PC-3 (cell line): ENCODE measurements around the gene AUTS2. TPM values are rescaled to one million over a fixed set of nuclear protein-coding genes. Genes with fewer than 3 reads are reported as not detected.

Experiments used
- ATAC-seq: fragments of 200-7000 bp; cut with Tn5 transposase; 2 replicates; pipeline ENCODE4 v1.9.1; 2020; ENCODE audit warnings: mild to moderate bottlenecking, moderate library complexity
- BruUV-seq: library from RNA; stranded (reverse); fragments of 400-500 nt; replicated peaks from 2 replicates; lab custom pipeline; 2021; lab: Mats Ljungman, UMichigan
- CTCF ChIA-PET: fragments of 300-600 bp; sonication (Branson Sonifier 250); formaldehyde crosslinking; loops from one replicate; lab custom pipeline; 2022; ENCODE audit warnings: antibody characterized with exemption; lab: Charles Lee
- POLR2A ChIA-PET: fragments of 300-600 bp; sonication (Branson Sonifier 250); formaldehyde crosslinking; loops from one replicate; lab custom pipeline; 2022; ENCODE audit warnings: antibody characterized with exemption; ENCODE audit not compliant: unreplicated experiment; lab: Charles Lee
- DNase-seq: peaks from one replicate; pipeline ENCODE4 v3.0.0-alpha.2; 2015
- H2AFZ ChIP-seq: fragments of 300-600 bp; sonication (generic); 2 replicates; pipeline ENCODE4 v1.6.0; 2016; ENCODE audit warnings: antibody characterized with exemption, low read length
- H3F3A ChIP-seq: fragments of 300-600 bp; sonication (generic); one replicate; pipeline ENCODE4 v1.6.0; 2017; ENCODE audit warnings: antibody characterized with exemption, low read length, control low read depth, mild to moderate bottlenecking; ENCODE audit not compliant: unreplicated experiment
- H3K27ac ChIP-seq: fragments of 300-600 bp; sonication (generic); 2 replicates; pipeline ENCODE4 v1.5.1; 2016; ENCODE audit warnings: mild to moderate bottlenecking, low read length
- H3K27me3 ChIP-seq: fragments of 300-600 bp; sonication (generic); 2 replicates; pipeline ENCODE4 v1.6.1; 2016; ENCODE audit warnings: low read length, mixed read lengths
- H3K36me3 ChIP-seq: fragments of 300-600 bp; sonication (generic); 2 replicates; pipeline ENCODE4 v1.6.1; 2016; ENCODE audit warnings: low read depth, mixed run types, low read length, mixed read lengths
- H3K4me1 ChIP-seq: fragments of 300-600 bp; sonication (generic); 2 replicates; pipeline ENCODE4 v1.5.1; 2016; ENCODE audit warnings: low read length; ENCODE audit not compliant: insufficient read depth
- H3K4me2 ChIP-seq: fragments of 300-600 bp; sonication (generic); 2 replicates; pipeline ENCODE4 v1.6.0; 2016; ENCODE audit warnings: low read length
- H3K4me3 ChIP-seq: fragments of 300-600 bp; sonication (generic); 2 replicates; pipeline ENCODE4 v1.5.1; 2016; ENCODE audit warnings: mild to moderate bottlenecking, low read length, mixed read lengths
- H3K79me2 ChIP-seq: fragments of 300-600 bp; sonication (generic); 2 replicates; pipeline ENCODE4 v1.6.1; 2017; ENCODE audit warnings: low read length, mixed read lengths
- H3K9ac ChIP-seq: fragments of 300-600 bp; sonication (generic); 2 replicates; pipeline ENCODE4 v1.6.0; 2016; ENCODE audit warnings: mild to moderate bottlenecking, low read length
- H3K9me2 ChIP-seq: fragments of 300-600 bp; sonication (generic); replicated peaks from 2 replicates; pipeline ENCODE4 v1.6.1; 2016; ENCODE audit warnings: mixed run types, low read length, mixed read lengths
- H3K9me3 ChIP-seq: fragments of 300-600 bp; sonication (generic); 2 replicates; pipeline ENCODE4 v1.6.1; 2016; ENCODE audit warnings: low read length, mixed read lengths
- H4K20me1 ChIP-seq: fragments of 300-600 bp; sonication (generic); 2 replicates; pipeline ENCODE4 v1.6.1; 2016; ENCODE audit warnings: low read length, mixed read lengths
- CTCF ChIP-seq: fragments of 300-600 bp; sonication (generic); conservative IDR thresholded peaks from 2 replicates; pipeline ENCODE4 v1.5.1; 2017; ENCODE audit warnings: antibody characterized with exemption, low read depth, mild to moderate bottlenecking, low read length
- EZH2 ChIP-seq: fragments of 300-600 bp; sonication (generic); IDR thresholded peaks from one replicate; pipeline ENCODE4 v1.6.1; 2017; ENCODE audit warnings: antibody characterized with exemption, mild to moderate bottlenecking, low read length; ENCODE audit not compliant: unreplicated experiment
- EZH2phosphoT487 ChIP-seq: fragments of 300-600 bp; sonication (generic); IDR thresholded peaks from 2 replicates; pipeline ENCODE4 v1.6.1; 2018; ENCODE audit warnings: mild to moderate bottlenecking, antibody characterized with exemption, low read length, borderline replicate concordance
- intact Hi-C: fragments of 100-400 bp; cut with micrococcal nuclease; formaldehyde crosslinking; loops from 2 replicates; pipeline ENCODE4 v1.9.0; 2023
- total RNA-seq: library from RNA; depleted of rRNA; stranded (reverse); fragments of >200 nt; gene quantifications from 2 replicates; pipeline ENCODE4 v1.2.3, GENCODE V29; 2014

AUTS2 gene
- total RNA-seq, 1 experiment from 2014 or later, result not detected

GRCh38 chr7:70408891-70409290 lies 810.6 kb downstream of the AUTS2 start:
- H4K20me1 ChIP-seq, result no peaks in the 10 kb centered on the region
- ChIA-PET POLR2A (no interaction called here), CTCF (no interaction called here)
- no peak for TF ChIP-seq EZH2
- no peak for TF ChIP-seq EZH2phosphoT487
- TF ChIP-seq CTCF, result no peak
- H3K4me1 ChIP-seq, result no peaks in the 10 kb centered on the region
- no peak overlapping the region for H3K4me2 ChIP-seq
- H3K9me2 ChIP-seq, result no peaks in the 10 kb centered on the region
- H3K36me3 ChIP-seq, result no peaks in the 10 kb centered on the region
- no peak overlapping the region for H2AFZ ChIP-seq
- H3K4me3 ChIP-seq, result no peak overlapping the region
- H3F3A ChIP-seq, result no peaks in the 10 kb centered on the region
- H3K9ac ChIP-seq, result no peak overlapping the region
- H3K79me2 ChIP-seq, result no peaks in the 10 kb centered on the region
- H3K27ac ChIP-seq, result no peak overlapping the region
- no peaks in the 10 kb centered on the region for H3K9me3 ChIP-seq
- no peak for DNase-seq
- ATAC-seq, result no peak
- intact Hi-C loops, result no loop called here
- H3K27me3 ChIP-seq, result no peaks in the 10 kb centered on the region
- no TSS peak for BruUV-seq

- Histone ChIP-seq H2AFZ (no peak overlapping the region), H4K20me1 (no peaks in the 10 kb centered on the region), H3K4me3 (no peak overlapping the region), H3K27me3 (no peaks in the 10 kb centered on the region), H3K9me2 (no peaks in the 10 kb centered on the region), H3K9me3 (no peaks in the 10 kb centered on the region), H3F3A (no peaks in the 10 kb centered on the region), H3K27ac (no peak overlapping the region), H3K4me2 (no peak overlapping the region), H3K9ac (no peak overlapping the region), H3K36me3 (no peaks in the 10 kb centered on the region), H3K4me1 (no peaks in the 10 kb centered on the region), H3K79me2 (no peaks in the 10 kb centered on the region)
- ChIA-PET CTCF (no interaction called here), POLR2A (no interaction called here)
- intact Hi-C loops, result no loop called here
- ATAC-seq, result no peak
- DNase-seq, result no peak
- TF ChIP-seq EZH2 (no peak), EZH2phosphoT487 (no peak), CTCF (no peak)
- no TSS peak for BruUV-seq
Measured at GRCh38 chr7:70410134-70410750, 812.0 kb downstream of the AUTS2 start.

GRCh38 chr7:70414368-70414767 lies 816.1 kb downstream of the AUTS2 start:
- no peaks in the 10 kb centered on the region for H3K36me3 ChIP-seq
- no peak for ATAC-seq
- no peaks in the 10 kb centered on the region for H3K79me2 ChIP-seq
- POLR2A ChIA-PET, result no interaction called here
- CTCF ChIA-PET, result no interaction called here
- no peaks in the 10 kb centered on the region for H4K20me1 ChIP-seq
- H3K4me3 ChIP-seq, result no peak overlapping the region
- no peaks in the 10 kb centered on the region for H3K9me2 ChIP-seq
- no TSS peak for BruUV-seq
- H3K27me3 ChIP-seq, result no peaks in the 10 kb centered on the region
- DNase-seq, result no peak
- no peak for TF ChIP-seq EZH2
- no peak for TF ChIP-seq CTCF
- no peak for TF ChIP-seq EZH2phosphoT487
- H2AFZ ChIP-seq, result no peak overlapping the region
- no peak overlapping the region for H3K9ac ChIP-seq
- no peaks in the 10 kb centered on the region for H3F3A ChIP-seq
- no peaks in the 10 kb centered on the region for H3K4me1 ChIP-seq
- H3K27ac ChIP-seq, result no peak overlapping the region
- intact Hi-C loops, result no loop called here
- no peak overlapping the region for H3K4me2 ChIP-seq
- no peaks in the 10 kb centered on the region for H3K9me3 ChIP-seq
